ENCODE measurements around the gene MYO7B.

DNA sequence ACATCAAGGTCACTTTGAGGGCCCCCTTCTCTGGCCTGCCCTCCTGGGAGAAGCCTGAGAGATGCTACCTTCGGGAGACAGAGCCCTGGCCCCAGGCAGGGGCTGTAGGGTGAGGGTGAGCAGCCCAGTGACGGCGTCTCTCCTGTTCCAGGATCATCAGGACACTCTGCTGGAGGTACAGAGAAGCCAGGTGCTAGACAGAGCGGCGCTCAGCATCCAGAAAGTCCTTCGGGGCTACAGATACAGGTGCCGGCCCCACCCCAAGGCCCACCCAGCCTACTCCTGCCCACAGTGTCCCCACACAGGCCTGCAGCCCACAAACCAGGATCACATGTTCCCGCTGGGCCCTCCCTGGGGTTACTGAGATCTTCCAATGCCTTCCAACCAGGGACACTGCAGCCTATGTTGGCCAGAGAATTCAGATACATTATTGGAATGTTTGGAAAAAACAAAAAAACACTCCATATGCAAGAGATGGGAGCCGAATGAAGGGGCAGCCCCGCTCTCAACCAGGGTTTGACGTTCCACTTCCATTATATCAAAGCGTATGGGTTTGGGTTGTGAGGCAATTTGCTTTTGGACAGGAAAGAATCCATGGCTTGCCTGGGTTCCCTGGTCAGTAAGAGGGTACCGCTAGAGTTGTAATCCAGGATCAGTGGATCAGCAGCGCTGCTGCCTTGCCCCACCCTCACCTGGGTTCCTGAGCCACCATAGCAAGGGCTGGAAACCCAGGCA, 61.0 kb downstream of the MYO7B start:
- TF ChIP-seq CREB1 (IDR thresholded peaks at IDR 0.05) (no peak), CREB1 (CRISPR knock-in tag; IDR thresholded peaks at IDR 0.05) (no peak), CHD1 (IDR thresholded peaks at IDR 0.05; ENCODE audit: low read length) (no peak), EP300 (IDR thresholded peaks at IDR 0.05; ENCODE audit: low read length) (no peak), POLR2A (conservative IDR thresholded peaks at IDR 0.05) (no peak), ZNF253 (CRISPR knock-in tag; conservative IDR thresholded peaks at IDR 0.05) (no peak), ZNF212 (CRISPR knock-in tag; IDR thresholded peaks at IDR 0.05) (no peak), MXI1 (IDR thresholded peaks at IDR 0.05; ENCODE audit: low read depth, low read length) (no peak), PHB2 (IDR thresholded peaks at IDR 0.05; ENCODE audit: low read depth) (no peak)
- TF ChIP-seq, protein P1, sequence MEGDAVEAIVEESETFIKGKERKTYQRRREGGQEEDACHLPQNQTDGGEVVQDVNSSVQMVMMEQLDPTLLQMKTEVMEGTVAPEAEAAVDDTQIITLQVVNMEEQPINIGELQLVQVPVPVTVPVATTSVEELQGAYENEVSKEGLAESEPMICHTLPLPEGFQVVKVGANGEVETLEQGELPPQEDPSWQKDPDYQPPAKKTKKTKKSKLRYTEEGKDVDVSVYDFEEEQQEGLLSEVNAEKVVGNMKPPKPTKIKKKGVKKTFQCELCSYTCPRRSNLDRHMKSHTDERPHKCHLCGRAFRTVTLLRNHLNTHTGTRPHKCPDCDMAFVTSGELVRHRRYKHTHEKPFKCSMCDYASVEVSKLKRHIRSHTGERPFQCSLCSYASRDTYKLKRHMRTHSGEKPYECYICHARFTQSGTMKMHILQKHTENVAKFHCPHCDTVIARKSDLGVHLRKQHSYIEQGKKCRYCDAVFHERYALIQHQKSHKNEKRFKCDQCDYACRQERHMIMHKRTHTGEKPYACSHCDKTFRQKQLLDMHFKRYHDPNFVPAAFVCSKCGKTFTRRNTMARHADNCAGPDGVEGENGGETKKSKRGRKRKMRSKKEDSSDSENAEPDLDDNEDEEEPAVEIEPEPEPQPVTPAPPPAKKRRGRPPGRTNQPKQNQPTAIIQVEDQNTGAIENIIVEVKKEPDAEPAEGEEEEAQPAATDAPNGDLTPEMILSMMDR (IDR thresholded peaks at IDR 0.05 in 2 of 3, conservative IDR thresholded peaks at IDR 0.05 in 1 of 3; ENCODE audit: insufficient read depth in 2 of 3, low read depth in 1 of 3, low read length in 3 of 3) = no peak

Measured in K562 (cell line).